HG03565 (cell line): Measurements from ENCODE around the gene XYLT1.

Experiments used
- ATAC-seq: cut with Tn5 transposase; IDR thresholded peaks from one replicate; pipeline ENCODE4 v1.9.1; 2021; ENCODE audit warnings: mild to moderate bottlenecking, moderate library complexity; ENCODE audit not compliant: unreplicated experiment

XYLT1 gene

DNA sequence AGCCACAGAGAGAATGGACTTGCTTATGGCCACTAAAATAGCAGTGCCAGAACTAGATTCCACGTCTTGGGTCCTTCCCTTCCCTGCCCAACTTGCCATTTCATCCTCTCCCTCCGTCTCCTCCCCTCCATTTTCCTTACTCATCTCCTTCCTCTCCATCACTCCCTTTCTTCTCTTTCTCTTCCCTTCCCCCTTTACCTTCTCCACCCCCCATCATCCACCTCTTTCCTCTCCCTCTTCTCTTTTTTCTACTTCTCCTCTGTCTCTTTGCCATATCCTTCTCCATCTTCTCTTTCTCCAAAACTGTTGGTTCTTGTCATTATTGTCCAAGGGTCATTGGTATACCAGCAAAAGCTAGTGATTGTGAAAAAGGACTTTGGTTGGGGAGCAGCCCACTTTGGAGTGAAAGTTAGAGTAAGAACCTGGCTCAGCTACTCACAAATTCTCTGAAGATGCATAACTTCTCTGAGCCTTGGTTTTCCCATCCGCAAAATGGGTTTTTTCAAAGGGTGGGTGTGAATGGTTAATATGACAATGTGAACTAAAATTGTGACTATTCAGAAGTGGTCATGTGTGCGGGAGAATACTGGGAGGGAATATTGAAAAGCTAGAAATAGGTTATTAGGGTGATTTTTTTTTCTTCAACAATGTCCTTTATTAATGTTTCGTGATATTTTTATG lies 393.8 kb downstream of the XYLT1 start:
- ATAC-seq: no peak

GRCh38 chr16:17076092-17076754 lies 394.5 kb downstream of the XYLT1 start:
- peak; percentile 68 for ATAC-seq

DNA sequence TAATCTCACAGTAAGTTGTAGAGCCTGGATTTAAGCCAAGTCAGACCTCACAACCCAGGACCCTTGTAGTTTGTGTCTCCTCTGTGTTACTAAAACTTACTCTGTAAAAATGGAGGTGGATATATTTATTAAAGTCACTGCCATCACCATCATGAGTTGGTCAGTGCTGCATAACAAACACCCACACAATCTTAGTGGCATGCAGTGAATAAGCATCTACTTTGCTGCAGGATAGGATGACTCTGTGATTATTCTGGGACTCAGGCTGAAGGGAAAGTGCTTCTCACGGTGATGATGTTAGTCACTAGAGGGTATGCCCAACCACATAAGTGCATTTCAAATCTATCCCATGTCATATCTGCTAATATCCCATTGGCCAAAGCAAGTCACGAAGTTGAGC lies 398.7 kb downstream of the XYLT1 start:
- ATAC-seq: no peak

GRCh38 chr16:17070882-17071592 lies 399.7 kb downstream of the XYLT1 start:
- peak; percentile 60 for ATAC-seq

GRCh38 chr16:17069681-17070080 lies 401.1 kb downstream of the XYLT1 start:
- no peak for ATAC-seq

DNA sequence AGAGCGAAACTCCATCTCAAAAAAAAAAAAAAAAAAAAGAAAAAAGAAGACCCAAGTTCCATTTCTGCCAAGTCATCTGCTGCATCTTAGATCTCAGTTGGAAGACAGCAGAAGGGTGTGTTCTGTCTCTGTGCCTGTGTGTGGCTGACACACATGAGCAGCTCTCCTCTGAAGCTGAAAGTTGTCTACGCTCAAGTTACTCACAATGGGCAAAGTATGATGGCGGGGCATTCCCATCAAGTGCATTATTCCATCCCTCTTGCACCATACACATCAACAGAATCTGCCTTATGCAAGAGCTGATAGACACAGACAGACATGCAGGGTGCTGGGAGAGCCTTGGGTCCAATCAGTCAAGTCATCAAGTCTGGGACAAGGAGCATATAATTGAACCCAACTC lies 402.2 kb downstream of the XYLT1 start:
- peak; percentile 31 for ATAC-seq

- ATAC-seq: no peak
These were observed 402.9 kb downstream of the XYLT1 start for GRCh38 chr16:17067882-17068281.

DNA sequence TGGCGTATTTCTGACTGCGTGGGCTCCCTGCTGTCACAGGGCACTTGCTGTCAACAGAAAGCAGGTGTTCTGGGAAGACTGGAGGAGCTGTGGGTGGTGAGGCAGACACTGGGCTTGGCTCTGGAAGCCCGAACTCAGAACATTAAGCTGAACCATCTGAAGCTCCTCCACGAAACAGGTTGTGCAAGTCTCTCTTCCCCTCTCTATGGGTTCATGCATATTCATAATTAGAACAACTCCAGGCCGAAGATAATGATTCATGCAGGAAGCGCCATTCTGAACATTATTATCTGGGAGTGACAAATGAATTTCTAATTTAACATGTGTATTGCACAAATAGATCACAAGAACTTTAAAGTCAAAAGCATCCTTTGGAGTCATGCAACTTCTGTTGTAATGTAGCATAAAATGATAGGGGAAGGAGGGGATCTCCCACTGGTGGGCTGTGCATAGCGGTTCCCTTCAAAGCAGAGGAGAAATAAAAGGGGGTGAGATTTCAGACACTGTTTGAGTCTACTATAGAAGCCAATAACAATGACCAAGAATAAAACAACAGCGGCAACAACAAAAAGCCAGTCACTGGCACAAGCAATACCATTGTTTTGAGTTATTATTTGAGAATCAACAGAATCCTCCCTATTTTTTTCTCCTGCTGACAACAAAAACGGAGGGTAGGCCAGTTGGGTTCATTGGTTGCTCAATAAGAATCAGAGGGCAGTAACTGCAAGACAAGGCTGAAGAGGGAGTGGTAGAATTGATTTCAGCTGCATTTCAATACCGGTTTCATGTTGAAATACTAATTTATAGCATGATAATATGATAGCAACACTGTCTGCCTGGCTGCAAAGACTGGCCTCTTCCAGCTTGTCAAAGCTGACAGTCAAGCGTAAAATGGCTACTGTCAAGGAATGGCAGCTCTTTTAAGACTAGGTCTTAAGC lies 407.3 kb downstream of the XYLT1 start:
- ATAC-seq: no peak

- no peak for ATAC-seq
These were observed 408.1 kb downstream of the XYLT1 start for GRCh38 chr16:17062676-17063075.

- ATAC-seq: no peak
These were observed 409.4 kb downstream of the XYLT1 start for GRCh38 chr16:17061326-17061725.

GRCh38 chr16:17058471-17058870 lies 412.3 kb downstream of the XYLT1 start:
- ATAC-seq: no peak

DNA sequence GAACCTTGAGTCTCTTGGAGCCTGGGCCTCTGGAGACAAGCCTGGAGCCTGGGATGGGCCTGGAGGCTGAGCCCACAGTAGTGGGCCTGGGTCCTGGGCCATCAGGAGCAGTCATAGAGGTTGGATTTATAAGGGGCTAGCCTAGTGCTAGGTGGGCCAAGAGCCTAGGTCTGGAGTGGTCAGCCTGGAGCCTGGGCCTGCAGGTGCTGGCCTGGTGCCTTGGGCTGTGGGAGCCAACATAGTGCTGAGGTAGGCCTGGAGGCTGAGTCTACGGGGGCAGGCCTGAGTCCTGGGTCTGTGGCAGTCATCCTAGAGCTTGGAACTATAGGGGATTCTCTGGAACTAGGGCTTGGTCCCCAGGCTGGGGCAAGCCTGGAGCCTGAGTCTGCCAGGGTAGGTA lies 414.1 kb downstream of the XYLT1 start:
- ATAC-seq: no peak

DNA sequence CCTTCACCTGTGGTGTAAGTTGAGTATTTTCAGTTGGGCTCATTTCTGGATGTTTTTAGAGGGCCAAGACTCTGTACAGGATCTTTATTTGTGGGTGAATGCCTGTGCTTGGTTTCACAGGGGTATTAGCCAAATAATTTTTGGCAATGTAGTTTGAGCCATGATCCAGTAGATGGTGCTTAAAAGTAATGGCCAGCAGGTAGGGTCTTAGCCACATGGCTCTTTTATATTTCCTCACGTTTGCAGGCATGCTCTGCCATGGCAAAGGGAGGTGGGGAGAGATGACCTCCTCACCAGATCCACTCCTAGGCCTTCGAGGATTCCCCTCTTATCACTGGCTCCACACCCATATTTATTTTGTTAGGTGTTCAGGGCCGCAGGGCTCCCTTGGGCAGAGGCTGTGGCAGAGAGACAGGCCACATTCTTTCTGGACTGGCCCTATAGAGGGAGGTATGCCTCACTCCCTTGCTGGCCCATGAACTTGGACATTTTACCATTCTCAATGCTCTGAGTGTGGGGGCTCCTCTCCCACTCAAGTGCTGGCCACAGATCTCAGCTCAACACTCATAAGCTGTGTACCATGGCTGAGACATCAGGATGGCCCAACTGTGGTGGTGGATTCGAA lies 417.1 kb downstream of the XYLT1 start:
- ATAC-seq: no peak
